Pancreas (tissue), 10 donors: ENCODE results near the gene RDX. TPM values are rescaled to one million over a fixed set of nuclear protein-coding genes. Genes with fewer than 3 reads are reported as not detected.
"Not testable (repeated sequence)": the region's sequence is repeated elsewhere in the genome, so short reads cannot be mapped to it uniquely, and the experiment has no call there.

ENCODE experiments used
- ATAC-seq, 4 donors: fragments of 200-7000 bp; cut with Tn5 transposase; one replicate each; pipeline versions ENCODE4 v1.8.0 to v1.9.1; 2020; ENCODE audit warnings: mild to moderate bottlenecking in 4 of 4, moderate library complexity in 4 of 4
- DNase-seq, 6 donors: peaks; one replicate each; pipeline ENCODE4 v3.0.0-alpha.2; 2020
- FAIRE-seq: peaks from 2 replicates; lab custom pipeline; 2012; peaks lifted over from hg19 to GRCh38; lab: Jason Lieb, UNC
- H3K27ac ChIP-seq, 4 donors: fragments of 200-600 bp; sonication (generic); 1 replicate in 3 of 4; 2 replicates in 1 of 4; pipeline versions ENCODE4 v1.5.0 to v1.8.0; 2020
- H3K27me3 ChIP-seq, 4 donors: fragments of 200-600 bp; one replicate each; pipeline ENCODE4 v1.8.0; 2021
- H3K36me3 ChIP-seq, 3 donors: fragments of 200-600 bp; sonication (generic) in 1 of 3; one replicate each; pipeline versions ENCODE4 v1.5.0 to v1.8.0; 2020 to 2021
- H3K4me1 ChIP-seq, 3 donors: fragments of 200-600 bp; one replicate each; pipeline ENCODE4 v1.8.0; 2021
- H3K4me3 ChIP-seq, 4 donors: fragments of 200-600 bp; sonication (generic) in 2 of 4; one replicate each; pipeline versions ENCODE4 v1.5.0 to v1.8.0; 2020 to 2021
- H3K9me3 ChIP-seq, 4 donors: fragments of 200-600 bp; one replicate each; pipeline ENCODE4 v1.8.0; 2021
- CTCF ChIP-seq, 4 donors: fragments of 200-600 bp; sonication (generic) in 3 of 4; IDR thresholded peaks; one replicate each; pipeline versions ENCODE4 v1.5.0 to v1.8.0; 2021; ENCODE audit warnings: antibody characterized with exemption in 4 of 4
- WGBS, 2 donors: extraction: QIAGEN DNeasy Blood & Tissue Kit; methylation state at CpG; one replicate each; pipeline ENCODE4 v1.1.7; 2013; 5-methylcytosine and 5-hydroxymethylcytosine counted together
- intact Hi-C, 3 donors: fragments of 100-400 bp; cut with DNase I; formaldehyde crosslinking; loops; one replicate each; pipeline versions ENCODE4 v1.11.1 to v1.14.2; 2022
- polyA plus RNA-seq, 2 donors: library from polyadenylated mRNA; stranded (reverse); fragments of 200-250 nt; gene quantifications; one replicate each; pipeline ENCODE4 v1.2.3, GENCODE V29; 2013
- total RNA-seq, 6 donors: library from RNA; stranded (reverse); fragmentation: NEBNext Ultra II Directional in 4 of 6; extraction: Animal tissue kit (Norgen Biotek cat#: 25700) in 4 of 6; gene quantifications; one replicate each; pipeline versions ENCODE4 v1.2.1 to v1.2.4, GENCODE V29; 2021 to 2023
- donor health status: healthy with polysubstance abuse.
- donor health status: DM: no; HTN: no; CAD: no; lungs with moderate emphysema.
- donor health status: DM: no; HTN: no; CAD: no.
- donor health status: control.
- donor health status: control.
- donor health status: Bipolar disorder and iron deficiency.
- donor health status: DM: yes; HTN: yes; CAD: no.
- donor health status: DM: no; HTN: no; CAD: no.
- donor health status: DM: no; HTN: no; CAD: no.
- donor health status: DM: yes; HTN: yes; CAD: no.

The RDX gene
- total and polyA plus RNA-seq, 8 donors, result 11.4 to 97.1 (median 51.4) TPM

- H3K4me1 ChIP-seq, result no peaks in the 10 kb centered on the region
- H3K4me3 ChIP-seq, result no peak overlapping the region
- intact Hi-C loops, result loop anchor here in 2 of 3 donors (5.0 kb wide), 1 partner anchor 170 kb away; no protein-coding TSS in a partner anchor
- ATAC-seq (no peak), DNase-seq (no peak), FAIRE-seq (no peak)
- no peaks in the 10 kb centered on the region for H3K27me3 ChIP-seq
- no peak for TF ChIP-seq CTCF (IDR thresholded peaks at IDR 0.05)
- no peaks in the 10 kb centered on the region for H3K9me3 ChIP-seq
- H3K27ac ChIP-seq, result no peak overlapping the region
- WGBS, 2 donors, result 87 to 89% methylated on average over 9 of the region's 9 CpGs
- no peaks in the 10 kb centered on the region for H3K36me3 ChIP-seq
These were observed 99.5 kb downstream of the RDX start for GRCh38 chr11:110196884-110197420.

- H3K27me3 ChIP-seq, result no peaks in the 10 kb centered on the region
- no peak overlapping the region for H3K4me3 ChIP-seq
- ATAC-seq (no peak), FAIRE-seq (no peak), DNase-seq (no peak)
- no peaks in the 10 kb centered on the region for H3K9me3 ChIP-seq
- TF ChIP-seq CTCF (IDR thresholded peaks at IDR 0.05), result no peak
- H3K27ac ChIP-seq, result no peak overlapping the region
- intact Hi-C loops, result loop anchor here in 2 of 3 donors (5.0 kb wide), 1 partner anchor 171 kb away; no protein-coding TSS in a partner anchor
- WGBS, 2 donors, result 91 to 94% methylated on average over 5 of the region's 5 CpGs
- no peaks in the 10 kb centered on the region for H3K4me1 ChIP-seq
- H3K36me3 ChIP-seq, result no peaks in the 10 kb centered on the region
These were observed 100.1 kb downstream of the RDX start for GRCh38 chr11:110196241-110196754.

- ATAC-seq, result peak in 2 of 4 donors; percentile 26 to 60
- WGBS, 2 donors, result 78 to 81% methylated on average over 10 of the region's 10 CpGs
- H3K27me3 ChIP-seq, DNase-seq, H3K4me1 ChIP-seq, intact Hi-C loops, H3K27ac ChIP-seq, H3K4me3 ChIP-seq, H3K36me3 ChIP-seq, H3K9me3 ChIP-seq, FAIRE-seq: not testable (repeated sequence)
These were observed 102.1 kb downstream of the RDX start for GRCh38 chr11:110194211-110194766.

DNA sequence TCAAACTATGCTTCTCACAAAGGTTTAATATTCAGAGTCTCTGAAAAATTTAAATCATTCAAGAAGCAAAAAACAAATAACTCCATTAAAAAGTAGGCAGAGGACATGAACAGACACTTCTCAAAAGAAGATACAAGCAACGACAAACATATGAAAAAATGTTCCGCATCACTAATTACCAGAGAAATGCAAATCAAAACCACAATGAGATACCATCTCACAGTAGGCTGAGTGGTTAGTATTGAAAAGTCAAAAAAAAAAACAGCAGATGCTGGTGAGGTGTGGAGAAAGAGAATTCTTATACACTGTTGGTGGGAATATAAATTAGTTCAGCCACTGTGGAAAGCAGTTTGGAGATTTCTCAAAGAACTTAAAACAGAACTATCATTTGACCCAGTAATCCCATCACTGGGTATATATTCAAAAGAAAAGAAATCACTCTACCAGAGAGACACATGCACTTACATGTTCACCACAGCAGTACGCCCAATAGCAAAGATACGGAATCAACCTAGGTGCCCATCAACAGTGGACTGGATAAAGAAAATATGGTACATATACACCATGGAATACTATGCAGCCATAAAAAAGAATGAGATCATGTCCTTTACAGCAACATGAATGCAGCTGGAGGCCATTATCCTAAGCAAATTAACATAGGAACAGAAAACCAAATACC, 103.7 kb downstream of the RDX start:
- FAIRE-seq, H3K4me3 ChIP-seq, intact Hi-C loops, H3K36me3 ChIP-seq, H3K27me3 ChIP-seq, ATAC-seq, H3K4me1 ChIP-seq, DNase-seq, H3K27ac ChIP-seq, H3K9me3 ChIP-seq: not testable (repeated sequence)
- WGBS, 2 donors, result 90 to 96% methylated on average over 4 of the region's 4 CpGs

DNA sequence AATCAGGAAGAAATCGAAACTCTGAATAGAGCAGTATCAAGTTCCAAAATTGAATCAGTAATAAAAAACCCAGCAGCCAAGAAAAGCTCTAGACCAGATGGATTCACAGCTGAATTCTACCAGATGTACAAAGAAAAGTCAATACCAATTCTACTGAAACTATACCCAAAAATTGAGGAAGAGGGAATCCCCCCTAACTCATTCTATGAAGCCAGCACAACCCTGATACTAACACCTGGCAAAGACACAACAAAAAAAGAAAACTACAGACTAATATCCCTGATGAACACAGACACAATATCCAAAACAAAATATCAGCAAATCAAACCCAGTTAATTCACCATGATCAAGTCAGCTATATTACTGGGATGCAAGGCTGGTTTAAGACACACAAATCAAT, 105.5 kb downstream of the RDX start:
- FAIRE-seq (no peak), ATAC-seq (no peak), DNase-seq (no peak)
- no peak for TF ChIP-seq CTCF (IDR thresholded peaks at IDR 0.05)
- 81 to 89% methylated on average over 1 of the region's 1 CpG for WGBS, 2 donors
- intact Hi-C loops, result no loop called here
- Histone ChIP-seq H3K9me3 (no peaks in the 10 kb centered on the region), H3K27me3 (no peaks in the 10 kb centered on the region), H3K36me3 (no peaks in the 10 kb centered on the region), H3K4me1 (no peaks in the 10 kb centered on the region), H3K4me3 (no peak overlapping the region), H3K27ac (no peak overlapping the region)
